K562 (cell line): Measurements from ENCODE around the gene HBEGF.

Experiments
- CREB1 ChIP-seq, 2 experiments: sonication (generic) in 1 of 2; formaldehyde crosslinking in 1 of 2; IDR thresholded peaks; 2 replicates each; pipeline versions ENCODE4 v1.6.1 to v1.8.0; 2012 to 2022; ENCODE audit warnings: inconsistent platforms in 1 of 2, mild to moderate bottlenecking in 1 of 2, missing genetic modification reagents in 1 of 2, moderate library complexity in 1 of 2
- CTCF ChIP-seq, 3 experiments: IDR thresholded peaks in 2 of 3; conservative IDR thresholded peaks in 1 of 3; 2 replicates each; pipeline ENCODE4 v1.5.1; 2011 to 2012; ENCODE audit warnings: low read length in 3 of 3, mild to moderate bottlenecking in 3 of 3, control low read depth in 2 of 3, improper control_type of control experiment in 1 of 3, inconsistent platforms in 1 of 3, low read depth in 1 of 3, mixed read lengths in 1 of 3, moderate library complexity in 1 of 3; ENCODE audit not compliant: insufficient read depth in 2 of 3
- MTA2 ChIP-seq: fragments of 450-650 bp; IDR thresholded peaks from 2 replicates; pipeline ENCODE4 v1.6.1; 2016; ENCODE audit warnings: low read depth
- POLR2AphosphoS5 ChIP-seq: IDR thresholded peaks from 2 replicates; pipeline ENCODE4 v1.6.1; 2011; ENCODE audit warnings: mild to moderate bottlenecking, low read depth, low read length, moderate library complexity; ENCODE audit not compliant: control insufficient read depth, insufficient read depth
- TCFL5 ChIP-seq: fragments of 250-450 bp; sonication (Bioruptor Pico); conservative IDR thresholded peaks from 2 replicates; pipeline ENCODE4 v1.6.1; 2021; ENCODE audit warnings: mild to moderate bottlenecking, moderate library complexity, matching md5 sums
- TEAD4 ChIP-seq, 2 experiments: sonication (generic) in 1 of 2; formaldehyde crosslinking in 1 of 2; IDR thresholded peaks; 2 replicates each; pipeline versions ENCODE4 v1.6.1 to v1.8.0; 2012 to 2022; ENCODE audit warnings: borderline replicate concordance in 1 of 2, inconsistent platforms in 1 of 2, low read length in 1 of 2, mild to moderate bottlenecking in 1 of 2, missing genetic modification reagents in 1 of 2
- YBX1 ChIP-seq: fragments of 450-650 bp; IDR thresholded peaks from 2 replicates; pipeline ENCODE4 v1.7.1; 2016; ENCODE audit warnings: mild to moderate bottlenecking
- ZNF12 ChIP-seq: sonication (generic); formaldehyde crosslinking; IDR thresholded peaks from 2 replicates; pipeline ENCODE4 v1.4.0; 2020; ENCODE audit warnings: mild to moderate bottlenecking, missing genetic modification reagents
- TF ChIP-seq, protein P1 (sequence below), 2 experiments: fragments of 450-650 bp; formaldehyde crosslinking in 1 of 2; IDR thresholded peaks; 2 replicates each; pipeline versions ENCODE4 v1.4.0 to v1.6.1; 2014 to 2020; ENCODE audit warnings: mild to moderate bottlenecking in 2 of 2, borderline replicate concordance in 1 of 2, low read depth in 1 of 2

GRCh38 chr5:140292212-140293036 lies 54.0 kb downstream of the HBEGF start:
- TF ChIP-seq POLR2AphosphoS5: no peak
- TF ChIP-seq YBX1: no peak
- TF ChIP-seq, protein P1, sequence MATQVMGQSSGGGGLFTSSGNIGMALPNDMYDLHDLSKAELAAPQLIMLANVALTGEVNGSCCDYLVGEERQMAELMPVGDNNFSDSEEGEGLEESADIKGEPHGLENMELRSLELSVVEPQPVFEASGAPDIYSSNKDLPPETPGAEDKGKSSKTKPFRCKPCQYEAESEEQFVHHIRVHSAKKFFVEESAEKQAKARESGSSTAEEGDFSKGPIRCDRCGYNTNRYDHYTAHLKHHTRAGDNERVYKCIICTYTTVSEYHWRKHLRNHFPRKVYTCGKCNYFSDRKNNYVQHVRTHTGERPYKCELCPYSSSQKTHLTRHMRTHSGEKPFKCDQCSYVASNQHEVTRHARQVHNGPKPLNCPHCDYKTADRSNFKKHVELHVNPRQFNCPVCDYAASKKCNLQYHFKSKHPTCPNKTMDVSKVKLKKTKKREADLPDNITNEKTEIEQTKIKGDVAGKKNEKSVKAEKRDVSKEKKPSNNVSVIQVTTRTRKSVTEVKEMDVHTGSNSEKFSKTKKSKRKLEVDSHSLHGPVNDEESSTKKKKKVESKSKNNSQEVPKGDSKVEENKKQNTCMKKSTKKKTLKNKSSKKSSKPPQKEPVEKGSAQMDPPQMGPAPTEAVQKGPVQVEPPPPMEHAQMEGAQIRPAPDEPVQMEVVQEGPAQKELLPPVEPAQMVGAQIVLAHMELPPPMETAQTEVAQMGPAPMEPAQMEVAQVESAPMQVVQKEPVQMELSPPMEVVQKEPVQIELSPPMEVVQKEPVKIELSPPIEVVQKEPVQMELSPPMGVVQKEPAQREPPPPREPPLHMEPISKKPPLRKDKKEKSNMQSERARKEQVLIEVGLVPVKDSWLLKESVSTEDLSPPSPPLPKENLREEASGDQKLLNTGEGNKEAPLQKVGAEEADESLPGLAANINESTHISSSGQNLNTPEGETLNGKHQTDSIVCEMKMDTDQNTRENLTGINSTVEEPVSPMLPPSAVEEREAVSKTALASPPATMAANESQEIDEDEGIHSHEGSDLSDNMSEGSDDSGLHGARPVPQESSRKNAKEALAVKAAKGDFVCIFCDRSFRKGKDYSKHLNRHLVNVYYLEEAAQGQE (IDR thresholded peaks at IDR 0.05; ENCODE audit: borderline replicate concordance): no peak
- TF ChIP-seq, protein P1 (CRISPR knock-in tag; IDR thresholded peaks at IDR 0.05; ENCODE audit: low read depth): no peak
- TF ChIP-seq CTCF (IDR thresholded peaks at IDR 0.05 in 2 of 3, conservative IDR thresholded peaks at IDR 0.05 in 1 of 3; ENCODE audit: insufficient read depth in 2 of 3, low read depth in 1 of 3, low read length in 3 of 3): no peak
- no peak for TF ChIP-seq MTA2
- no peak for TF ChIP-seq ZNF12 (CRISPR knock-in tag)
- TF ChIP-seq TEAD4 (IDR thresholded peaks at IDR 0.05; ENCODE audit: low read length): no peak
- TF ChIP-seq TEAD4 (CRISPR knock-in tag; IDR thresholded peaks at IDR 0.05; ENCODE audit: borderline replicate concordance): no peak
- TF ChIP-seq CREB1 (IDR thresholded peaks at IDR 0.05): no peak
- TF ChIP-seq CREB1 (CRISPR knock-in tag; IDR thresholded peaks at IDR 0.05): no peak
- TF ChIP-seq TCFL5 (CRISPR knock-in tag): no peak
